Liver (tissue), 9 donors: ENCODE results near the gene VDR. TPM values are rescaled to one million over a fixed set of nuclear protein-coding genes. Genes with fewer than 3 reads are reported as not detected.
A peak's percentile ranks its signal among the peaks of the same experiment; 100 is the strongest.

Experiments
- DNase-seq: peaks from one replicate; pipeline ENCODE4 v3.0.0-alpha.2; 2017; ENCODE audit warnings: low spot score
- H3K27ac ChIP-seq, 2 donors: one replicate each; pipeline ENCODE4 v1.7.0; 2013; ENCODE audit warnings: inconsistent platforms in 2 of 2, low read length in 2 of 2, control low read depth in 1 of 2, low read depth in 1 of 2, mild to moderate bottlenecking in 1 of 2
- H3K27me3 ChIP-seq, 4 donors: one replicate each; pipeline versions ENCODE4 v1.6.1 to v1.7.0; 2013; ENCODE audit warnings: low read length in 3 of 4, inconsistent platforms in 1 of 4, mild to moderate bottlenecking in 1 of 4, moderate library complexity in 1 of 4; ENCODE audit not compliant: control insufficient read depth in 4 of 4, insufficient read depth in 4 of 4
- H3K36me3 ChIP-seq, 4 donors: one replicate each; pipeline versions ENCODE4 v1.6.1 to v1.7.0; 2013; ENCODE audit warnings: low read length in 3 of 4, mild to moderate bottlenecking in 3 of 4, low read depth in 1 of 4, moderate library complexity in 1 of 4; ENCODE audit not compliant: control insufficient read depth in 4 of 4, insufficient read depth in 3 of 4
- H3K4me1 ChIP-seq, 4 donors: one replicate each; pipeline versions ENCODE4 v1.6.1 to v1.7.0; 2013; ENCODE audit warnings: low read length in 3 of 4, mild to moderate bottlenecking in 3 of 4, moderate library complexity in 1 of 4; ENCODE audit not compliant: control insufficient read depth in 4 of 4, insufficient read depth in 4 of 4
- H3K4me3 ChIP-seq, 3 donors: one replicate each; pipeline versions ENCODE4 v1.6.1 to v1.7.0; 2013; ENCODE audit warnings: low read length in 3 of 3, control low read depth in 1 of 3, low read depth in 1 of 3, mild to moderate bottlenecking in 1 of 3
- H3K9ac ChIP-seq, 2 donors: one replicate each; pipeline ENCODE4 v1.7.0; 2013; ENCODE audit warnings: low read length in 2 of 2, mild to moderate bottlenecking in 2 of 2, moderate library complexity in 2 of 2, control low read depth in 1 of 2, low read depth in 1 of 2
- H3K9me3 ChIP-seq, 4 donors: one replicate each; pipeline versions ENCODE4 v1.6.1 to v1.7.0; 2013; ENCODE audit warnings: low read length in 3 of 4; ENCODE audit not compliant: control insufficient read depth in 4 of 4
- ATF3 ChIP-seq: IDR thresholded peaks from 2 replicates; pipeline ENCODE4 v1.6.1; 2016; ENCODE audit warnings: antibody characterized with exemption
- EGR1 ChIP-seq, 2 donors: IDR thresholded peaks; 2 replicates each; pipeline ENCODE4 v1.6.1; 2016 to 2018; ENCODE audit warnings: antibody characterized with exemption in 2 of 2, low read depth in 2 of 2
- FOXA1 ChIP-seq: IDR thresholded peaks from 2 replicates; pipeline ENCODE4 v1.6.1; 2016; ENCODE audit warnings: antibody characterized with exemption
- FOXA2 ChIP-seq: IDR thresholded peaks from 2 replicates; pipeline ENCODE4 v1.6.1; 2016; ENCODE audit warnings: antibody characterized with exemption
- GABPA ChIP-seq, 2 donors: IDR thresholded peaks in 1 of 2; conservative IDR thresholded peaks in 1 of 2; 2 replicates each; pipeline ENCODE4 v1.6.1; 2016; ENCODE audit warnings: antibody characterized with exemption in 2 of 2, mild to moderate bottlenecking in 1 of 2, moderate library complexity in 1 of 2
- HNF4A ChIP-seq, 2 donors: conservative IDR thresholded peaks; 2 replicates each; pipeline ENCODE4 v1.6.1; 2016; ENCODE audit warnings: antibody characterized with exemption in 2 of 2, mild to moderate bottlenecking in 2 of 2
- HNF4G ChIP-seq: IDR thresholded peaks from 2 replicates; pipeline ENCODE4 v1.6.1; 2016; ENCODE audit warnings: antibody characterized with exemption
- JUND ChIP-seq, 2 donors: IDR thresholded peaks; 2 replicates each; pipeline ENCODE4 v1.6.1; 2016; ENCODE audit warnings: antibody characterized with exemption in 2 of 2
- MAX ChIP-seq: IDR thresholded peaks from 2 replicates; pipeline ENCODE4 v1.6.1; 2016; ENCODE audit warnings: antibody characterized with exemption
- NR2F2 ChIP-seq: IDR thresholded peaks from 2 replicates; pipeline ENCODE4 v1.6.1; 2016; ENCODE audit warnings: antibody characterized with exemption
- RAD21 ChIP-seq, 2 donors: IDR thresholded peaks; 2 replicates each; pipeline ENCODE4 v1.6.1; 2016; ENCODE audit warnings: antibody characterized with exemption in 2 of 2, mild to moderate bottlenecking in 2 of 2
- RXRA ChIP-seq, 2 donors: IDR thresholded peaks; 2 replicates each; pipeline ENCODE4 v1.6.1; 2017 to 2018; ENCODE audit warnings: antibody characterized with exemption in 2 of 2, mild to moderate bottlenecking in 1 of 2
- SP1 ChIP-seq: IDR thresholded peaks from 2 replicates; pipeline ENCODE4 v1.6.1; 2018; ENCODE audit warnings: antibody characterized with exemption, mild to moderate bottlenecking
- TAF1 ChIP-seq: conservative IDR thresholded peaks from 2 replicates; pipeline ENCODE4 v1.6.1; 2016; ENCODE audit warnings: antibody characterized with exemption, mild to moderate bottlenecking
- YY1 ChIP-seq: IDR thresholded peaks from 2 replicates; pipeline ENCODE4 v1.6.1; 2016; ENCODE audit warnings: antibody characterized with exemption, mild to moderate bottlenecking
- WGBS: extraction: QIAGEN DNeasy Blood & Tissue Kit; methylation state at CpG from one replicate; pipeline ENCODE4 v1.1.7; 2013; 5-methylcytosine and 5-hydroxymethylcytosine counted together
- polyA plus RNA-seq, 2 donors: library from polyadenylated mRNA; stranded (reverse) in 1 of 2; unstranded in 1 of 2; fragments of 200-250 nt in 1 of 2; fragments of >200 nt in 1 of 2; fragmentation: Nextera tagmentation in 1 of 2; extraction: Ambion mirVana in 1 of 2; gene quantifications; one replicate each; pipeline versions ENCODE4 v1.2.1 to v1.2.3, GENCODE V29; 2013 to 2015
- total RNA-seq, 2 donors: library from RNA; depleted of rRNA; stranded (reverse); fragments of >200 nt; gene quantifications; one replicate each; pipeline ENCODE4 v1.2.3, GENCODE V29; 2014
- TF ChIP-seq, protein P1 (sequence below): IDR thresholded peaks from 2 replicates; pipeline ENCODE4 v1.6.1; 2016; ENCODE audit warnings: antibody characterized with exemption
- TF ChIP-seq, protein P2 (sequence below): IDR thresholded peaks from 2 replicates; pipeline ENCODE4 v1.6.1; 2016; ENCODE audit warnings: antibody characterized with exemption, mild to moderate bottlenecking
- TF ChIP-seq, protein P3 (sequence below): fragments of 150-350 bp; IDR thresholded peaks from 2 replicates; pipeline ENCODE4 v1.5.1; 2017; ENCODE audit warnings: improper control_type of control experiment, low read depth, low read length; ENCODE audit not compliant: missing input control
- donor health status: healthy.
- donor health status: healthy.
- donor health status: healthy.
- donor health status: healthy.
- donor health status: healthy.

The VDR gene
- total and polyA plus RNA-seq, 4 donors = 0.25 to 0.47 (median 0.35) TPM

GRCh38 chr12:47854531-47854930 lies 50.3 kb downstream of the VDR start:
- no peak for TF ChIP-seq HNF4A (conservative IDR thresholded peaks at IDR 0.05)
- TF ChIP-seq, protein P1, sequence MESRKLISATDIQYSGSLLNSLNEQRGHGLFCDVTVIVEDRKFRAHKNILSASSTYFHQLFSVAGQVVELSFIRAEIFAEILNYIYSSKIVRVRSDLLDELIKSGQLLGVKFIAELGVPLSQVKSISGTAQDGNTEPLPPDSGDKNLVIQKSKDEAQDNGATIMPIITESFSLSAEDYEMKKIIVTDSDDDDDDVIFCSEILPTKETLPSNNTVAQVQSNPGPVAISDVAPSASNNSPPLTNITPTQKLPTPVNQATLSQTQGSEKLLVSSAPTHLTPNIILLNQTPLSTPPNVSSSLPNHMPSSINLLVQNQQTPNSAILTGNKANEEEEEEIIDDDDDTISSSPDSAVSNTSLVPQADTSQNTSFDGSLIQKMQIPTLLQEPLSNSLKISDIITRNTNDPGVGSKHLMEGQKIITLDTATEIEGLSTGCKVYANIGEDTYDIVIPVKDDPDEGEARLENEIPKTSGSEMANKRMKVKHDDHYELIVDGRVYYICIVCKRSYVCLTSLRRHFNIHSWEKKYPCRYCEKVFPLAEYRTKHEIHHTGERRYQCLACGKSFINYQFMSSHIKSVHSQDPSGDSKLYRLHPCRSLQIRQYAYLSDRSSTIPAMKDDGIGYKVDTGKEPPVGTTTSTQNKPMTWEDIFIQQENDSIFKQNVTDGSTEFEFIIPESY = no peak
- no peak for TF ChIP-seq YY1
- no peak for TF ChIP-seq HNF4G
- TF ChIP-seq, protein P2, sequence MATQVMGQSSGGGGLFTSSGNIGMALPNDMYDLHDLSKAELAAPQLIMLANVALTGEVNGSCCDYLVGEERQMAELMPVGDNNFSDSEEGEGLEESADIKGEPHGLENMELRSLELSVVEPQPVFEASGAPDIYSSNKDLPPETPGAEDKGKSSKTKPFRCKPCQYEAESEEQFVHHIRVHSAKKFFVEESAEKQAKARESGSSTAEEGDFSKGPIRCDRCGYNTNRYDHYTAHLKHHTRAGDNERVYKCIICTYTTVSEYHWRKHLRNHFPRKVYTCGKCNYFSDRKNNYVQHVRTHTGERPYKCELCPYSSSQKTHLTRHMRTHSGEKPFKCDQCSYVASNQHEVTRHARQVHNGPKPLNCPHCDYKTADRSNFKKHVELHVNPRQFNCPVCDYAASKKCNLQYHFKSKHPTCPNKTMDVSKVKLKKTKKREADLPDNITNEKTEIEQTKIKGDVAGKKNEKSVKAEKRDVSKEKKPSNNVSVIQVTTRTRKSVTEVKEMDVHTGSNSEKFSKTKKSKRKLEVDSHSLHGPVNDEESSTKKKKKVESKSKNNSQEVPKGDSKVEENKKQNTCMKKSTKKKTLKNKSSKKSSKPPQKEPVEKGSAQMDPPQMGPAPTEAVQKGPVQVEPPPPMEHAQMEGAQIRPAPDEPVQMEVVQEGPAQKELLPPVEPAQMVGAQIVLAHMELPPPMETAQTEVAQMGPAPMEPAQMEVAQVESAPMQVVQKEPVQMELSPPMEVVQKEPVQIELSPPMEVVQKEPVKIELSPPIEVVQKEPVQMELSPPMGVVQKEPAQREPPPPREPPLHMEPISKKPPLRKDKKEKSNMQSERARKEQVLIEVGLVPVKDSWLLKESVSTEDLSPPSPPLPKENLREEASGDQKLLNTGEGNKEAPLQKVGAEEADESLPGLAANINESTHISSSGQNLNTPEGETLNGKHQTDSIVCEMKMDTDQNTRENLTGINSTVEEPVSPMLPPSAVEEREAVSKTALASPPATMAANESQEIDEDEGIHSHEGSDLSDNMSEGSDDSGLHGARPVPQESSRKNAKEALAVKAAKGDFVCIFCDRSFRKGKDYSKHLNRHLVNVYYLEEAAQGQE = no peak
- TF ChIP-seq EGR1 (IDR thresholded peaks at IDR 0.05; ENCODE audit: low read depth in 2 of 2) = no peak
- TF ChIP-seq NR2F2 = no peak
- TF ChIP-seq FOXA2 = no peak
- TF ChIP-seq SP1 = no peak
- TF ChIP-seq FOXA1 = no peak
- TF ChIP-seq TAF1 = no peak
- TF ChIP-seq GABPA (IDR thresholded peaks at IDR 0.05 in 1 of 2, conservative IDR thresholded peaks at IDR 0.05 in 1 of 2) = no peak
- TF ChIP-seq, protein P3, sequence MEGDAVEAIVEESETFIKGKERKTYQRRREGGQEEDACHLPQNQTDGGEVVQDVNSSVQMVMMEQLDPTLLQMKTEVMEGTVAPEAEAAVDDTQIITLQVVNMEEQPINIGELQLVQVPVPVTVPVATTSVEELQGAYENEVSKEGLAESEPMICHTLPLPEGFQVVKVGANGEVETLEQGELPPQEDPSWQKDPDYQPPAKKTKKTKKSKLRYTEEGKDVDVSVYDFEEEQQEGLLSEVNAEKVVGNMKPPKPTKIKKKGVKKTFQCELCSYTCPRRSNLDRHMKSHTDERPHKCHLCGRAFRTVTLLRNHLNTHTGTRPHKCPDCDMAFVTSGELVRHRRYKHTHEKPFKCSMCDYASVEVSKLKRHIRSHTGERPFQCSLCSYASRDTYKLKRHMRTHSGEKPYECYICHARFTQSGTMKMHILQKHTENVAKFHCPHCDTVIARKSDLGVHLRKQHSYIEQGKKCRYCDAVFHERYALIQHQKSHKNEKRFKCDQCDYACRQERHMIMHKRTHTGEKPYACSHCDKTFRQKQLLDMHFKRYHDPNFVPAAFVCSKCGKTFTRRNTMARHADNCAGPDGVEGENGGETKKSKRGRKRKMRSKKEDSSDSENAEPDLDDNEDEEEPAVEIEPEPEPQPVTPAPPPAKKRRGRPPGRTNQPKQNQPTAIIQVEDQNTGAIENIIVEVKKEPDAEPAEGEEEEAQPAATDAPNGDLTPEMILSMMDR = no peak
- TF ChIP-seq RAD21 (IDR thresholded peaks at IDR 0.05) = no peak
- TF ChIP-seq MAX = no peak
- no peak for TF ChIP-seq ATF3
- Histone ChIP-seq H3K4me1 (peaks cover 19 to 64% (median 55%) of the 10 kb centered on the region in 4 donors), H3K9ac (no peak overlapping the region), H3K27ac (no peak overlapping the region), H3K9me3 (no peaks in the 10 kb centered on the region), H3K36me3 (no peaks in the 10 kb centered on the region), H3K4me3 (no peak overlapping the region), H3K27me3 (no peaks in the 10 kb centered on the region)
- no peak for DNase-seq
- WGBS = 97% methylated on average over 5 of the region's 5 CpGs

DNA sequence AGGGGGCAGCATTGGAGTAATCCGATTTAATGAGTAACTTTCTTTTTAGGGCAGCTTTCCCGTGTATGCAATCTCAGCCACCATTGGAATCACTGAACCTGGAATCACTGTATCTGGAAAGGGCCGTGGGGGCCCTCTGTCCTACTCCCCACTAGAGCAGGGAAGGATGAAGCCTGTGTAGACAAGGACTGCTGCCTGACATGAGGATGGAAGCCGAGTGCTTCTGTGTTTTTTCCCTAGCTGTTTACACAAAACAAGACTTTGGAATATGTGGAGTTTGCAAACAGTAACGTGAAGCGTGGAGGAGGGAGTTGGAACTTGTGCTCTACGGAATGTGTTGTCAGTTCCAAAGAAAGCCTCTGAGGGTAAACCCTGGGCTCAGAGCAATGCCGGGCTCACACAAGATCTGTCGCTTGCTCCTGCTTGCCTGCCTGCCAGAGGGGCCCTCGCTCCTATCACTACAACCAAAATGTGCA lies 52.7 kb downstream of the VDR start:
- Histone ChIP-seq H3K4me3 (no peak overlapping the region), H3K27ac (peak overlapping the region; percentile 71 to 87), H3K4me1 (peaks cover 7 to 47% (median 41%) of the 10 kb centered on the region in 4 donors), H3K9me3 (no peaks in the 10 kb centered on the region), H3K9ac (peak overlapping the region in 1 of 2 donors; percentile 22), H3K27me3 (no peaks in the 10 kb centered on the region), H3K36me3 (no peaks in the 10 kb centered on the region)
- 31% methylated on average over 10 of the region's 10 CpGs for WGBS
- no peak for DNase-seq
- TF ChIP-seq MAX (peak; percentile 84), GABPA (IDR thresholded peaks at IDR 0.05 in 1 of 2, conservative IDR thresholded peaks at IDR 0.05 in 1 of 2) (no peak), TAF1 (no peak), NR2F2 (peak; percentile 14), RXRA (IDR thresholded peaks at IDR 0.05) (peak; percentile 77 to 91), EGR1 (IDR thresholded peaks at IDR 0.05; ENCODE audit: low read depth in 2 of 2) (peak in 1 of 2 donors; percentile 35), JUND (IDR thresholded peaks at IDR 0.05) (peak; percentile 47 to 77), ATF3 (no peak), FOXA1 (peak; percentile 97), HNF4G (peak; percentile 85), YY1 (peak; percentile 65)
- TF ChIP-seq, protein P3 = no peak
- TF ChIP-seq, protein P1 = peak; percentile 78
